SK-N-MC (cell line): Measurements from ENCODE around the gene LRMDA.

Source experiments
- EZH2 ChIP-seq: fragments of 200-600 bp; sonication (generic); IDR thresholded peaks from one replicate; pipeline ENCODE4 v1.6.1; 2017; ENCODE audit warnings: antibody characterized with exemption
- POLR2AphosphoS5 ChIP-seq: IDR thresholded peaks from 2 replicates; pipeline ENCODE4 v1.6.1; 2012; ENCODE audit warnings: mild to moderate bottlenecking, low read depth, low read length, borderline replicate concordance

GRCh38 chr10:76012716-76013327 lies 581.4 kb downstream of the LRMDA start:
- TF ChIP-seq EZH2 (no peak), POLR2AphosphoS5 (no peak)
